GM18867 (cell line): ENCODE measurements around the gene MAP1LC3A.

Experiments
- ATAC-seq: cut with Tn5 transposase; IDR thresholded peaks from one replicate; pipeline ENCODE4 v1.9.1; 2021; ENCODE audit warnings: mild to moderate bottlenecking, moderate library complexity; ENCODE audit not compliant: unreplicated experiment

Gene MAP1LC3A

GRCh38 chr20:34574861-34575260 is 16.3 kb downstream of the MAP1LC3A start:
- ATAC-seq = no peak

DNA sequence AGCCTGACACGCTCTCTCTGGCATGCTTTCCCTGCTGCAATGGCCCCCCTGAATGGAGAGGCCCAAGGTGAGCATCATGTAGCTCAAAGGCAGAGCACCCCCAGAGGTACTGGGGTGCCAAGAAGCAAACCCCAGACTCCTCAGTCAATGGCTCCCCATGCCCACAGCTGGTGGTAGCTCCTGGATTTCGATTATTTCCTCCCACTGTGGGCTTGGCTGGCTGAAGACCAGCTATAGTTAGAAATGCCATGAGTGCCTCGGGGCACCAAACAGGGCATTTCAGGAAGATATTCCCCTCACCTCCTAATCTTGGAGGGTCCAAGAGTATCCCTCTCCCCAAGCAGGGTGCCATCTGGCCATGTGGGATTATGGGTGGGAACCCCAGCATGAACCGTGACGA is 16.8 kb downstream of the MAP1LC3A start:
- no peak for ATAC-seq

DNA sequence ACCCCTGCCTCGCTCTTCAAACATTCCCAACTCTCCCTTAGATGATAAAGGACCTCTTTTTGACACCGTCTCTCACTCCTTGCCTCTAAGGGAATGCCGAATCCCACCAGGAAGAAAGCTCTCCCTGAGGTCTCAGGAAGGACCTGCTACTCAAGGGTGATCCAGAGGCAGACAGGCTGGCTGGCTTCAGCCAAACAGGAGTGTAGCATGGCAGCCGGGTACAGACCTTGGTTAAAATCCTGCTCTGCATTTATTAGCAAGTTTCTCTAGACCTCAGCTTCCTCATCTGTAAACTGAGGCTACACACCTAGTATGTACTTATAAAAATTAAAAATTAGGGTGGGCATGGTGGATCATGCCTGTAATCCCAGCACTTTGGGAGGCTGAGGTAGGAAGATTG is 17.2 kb downstream of the MAP1LC3A start:
- ATAC-seq = no peak

DNA sequence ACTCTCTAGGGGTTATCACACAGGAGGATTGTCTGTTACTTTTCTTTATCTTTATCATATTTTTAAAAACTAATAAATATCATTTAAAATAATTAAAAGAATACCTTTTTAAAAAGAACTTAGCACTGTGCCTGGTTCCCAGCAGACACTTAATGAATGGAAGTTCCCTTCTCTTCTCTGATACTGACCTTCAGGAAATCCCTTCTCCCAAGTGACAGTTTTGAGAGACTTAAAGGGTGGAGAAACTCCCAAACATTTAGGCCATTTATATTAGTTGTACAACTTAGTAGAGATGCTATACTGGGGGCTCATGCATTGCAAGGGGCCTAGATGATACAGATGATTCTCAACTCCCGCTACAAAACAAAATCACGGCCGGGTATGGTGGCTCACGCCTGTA is 18.5 kb downstream of the MAP1LC3A start:
- no peak for ATAC-seq

- ATAC-seq = no peak
Observed at GRCh38 chr20:34578025-34578424, 19.5 kb downstream of the MAP1LC3A start.

DNA sequence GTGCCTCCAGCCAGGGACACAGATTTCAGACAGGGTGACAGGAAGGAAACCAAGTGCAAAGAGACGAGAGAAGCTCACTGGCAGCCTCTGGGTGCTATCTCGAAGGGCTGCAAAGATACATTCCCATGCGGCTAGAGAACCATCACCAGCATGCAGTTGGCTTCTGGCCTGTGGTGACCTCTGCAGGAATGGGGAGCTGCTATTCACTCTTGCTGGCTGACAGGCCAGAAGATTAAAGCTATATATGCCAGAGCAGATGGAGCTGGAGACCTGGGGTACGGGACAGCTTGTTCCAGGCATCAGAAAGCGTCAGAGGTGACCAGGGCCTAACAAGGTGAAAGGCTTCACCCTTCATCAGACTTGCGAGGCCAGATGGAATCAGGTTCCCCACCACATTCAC is 20.0 kb downstream of the MAP1LC3A start:
- no peak for ATAC-seq

DNA sequence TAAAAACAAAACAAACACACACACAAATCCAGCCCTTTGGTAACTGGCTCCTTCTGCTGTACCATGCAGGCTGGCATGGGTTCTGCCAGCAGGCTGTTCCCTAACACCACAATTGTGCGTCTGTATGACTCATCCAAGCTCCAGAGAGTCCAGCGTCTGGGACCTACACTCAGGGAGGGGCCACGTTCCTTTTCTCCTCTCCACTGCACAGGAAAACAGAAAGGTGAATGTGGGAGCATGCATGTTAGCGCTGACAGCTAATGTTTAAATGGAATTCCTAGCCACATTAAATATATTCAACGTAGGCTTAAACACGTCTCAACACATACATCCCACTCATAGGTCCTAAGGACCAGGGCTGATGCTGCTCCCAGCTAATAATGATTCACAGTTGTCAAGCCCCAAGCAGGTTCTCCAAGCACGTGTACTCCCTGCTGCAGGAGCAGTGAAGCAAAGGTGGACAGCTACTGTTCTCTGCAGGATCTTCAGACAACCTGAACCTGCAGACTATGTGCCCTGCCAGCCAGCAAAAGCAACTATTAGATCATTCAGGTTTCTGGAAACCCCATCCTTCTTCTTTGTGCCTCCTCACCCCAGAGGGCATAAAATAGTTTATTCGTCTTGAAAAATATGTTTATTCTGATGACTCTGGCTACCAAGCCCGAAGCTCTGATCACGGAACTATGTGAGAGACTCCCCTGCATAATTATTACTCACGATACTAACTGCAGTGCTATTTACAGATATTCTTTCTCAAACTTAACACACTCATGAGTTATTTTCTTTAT is 20.9 kb downstream of the MAP1LC3A start:
- no peak for ATAC-seq

DNA sequence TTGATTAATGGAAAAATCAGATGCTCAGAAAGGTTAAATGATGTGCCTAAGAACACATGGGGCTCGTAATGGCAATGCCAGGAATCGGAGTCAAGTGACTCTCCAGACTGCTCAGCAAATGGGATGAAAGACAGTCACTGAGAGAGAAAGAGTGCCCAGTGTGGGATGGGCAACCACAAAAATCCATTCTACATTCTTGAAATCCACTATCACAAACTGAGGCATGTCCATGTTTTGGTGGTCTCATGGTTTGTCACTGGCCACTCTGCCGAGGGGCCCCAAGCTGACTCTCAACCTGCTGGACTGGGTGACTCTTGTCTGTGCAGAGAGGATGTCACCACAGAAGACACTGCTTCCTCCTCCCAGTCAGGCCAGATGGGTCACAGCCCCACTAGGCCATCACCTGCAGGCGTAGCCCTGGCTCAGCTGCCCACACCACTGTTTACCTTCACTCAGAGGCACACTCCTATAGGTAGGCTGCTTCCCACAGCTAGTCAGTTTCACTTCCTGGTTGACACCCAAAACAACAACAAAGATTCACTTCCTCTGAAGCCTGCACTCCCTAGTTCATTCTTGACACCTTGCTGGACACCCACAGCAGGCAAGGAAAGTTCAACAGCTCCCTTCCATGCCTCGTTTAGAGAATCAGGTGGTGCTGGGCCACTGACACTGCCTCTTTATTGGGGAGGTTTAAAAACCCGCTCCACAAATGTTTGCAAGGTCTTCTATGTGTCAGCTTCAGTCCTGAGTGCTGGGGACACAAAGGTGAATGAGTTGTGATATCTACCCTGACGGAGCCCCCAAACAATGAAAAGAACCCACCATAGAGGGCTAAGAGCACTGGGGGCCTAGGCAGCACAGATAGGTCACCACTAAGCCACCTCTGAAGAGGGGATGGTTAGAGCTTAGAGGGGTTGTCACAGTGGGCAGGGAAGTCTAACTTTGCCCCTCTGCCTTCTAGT is 21.7 kb downstream of the MAP1LC3A start:
- ATAC-seq = peak; percentile 59

GRCh38 chr20:34581341-34582184 is 23.0 kb downstream of the MAP1LC3A start:
- no peak for ATAC-seq

DNA sequence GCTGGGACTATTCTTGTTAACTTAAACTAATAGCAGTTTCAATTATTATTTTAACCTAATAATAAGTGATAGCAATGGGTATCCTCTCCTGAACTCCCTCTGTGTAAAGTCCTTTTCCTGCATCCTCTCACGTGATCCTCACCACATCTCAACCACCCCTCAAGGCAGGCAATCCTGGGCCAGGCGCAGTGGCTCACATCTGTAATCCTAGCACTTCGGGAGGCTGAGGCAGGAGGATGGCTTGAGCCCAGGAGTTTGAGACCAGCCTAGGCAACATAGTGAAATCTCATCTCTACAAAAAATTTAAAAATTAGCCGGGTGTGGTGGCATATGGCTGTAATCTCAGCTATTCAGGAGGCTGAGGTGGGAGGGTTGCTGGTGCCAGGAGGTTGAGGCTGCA is 23.7 kb downstream of the MAP1LC3A start:
- ATAC-seq = no peak

- no peak for ATAC-seq
Observed at GRCh38 chr20:34582911-34583310, 24.4 kb downstream of the MAP1LC3A start.

DNA sequence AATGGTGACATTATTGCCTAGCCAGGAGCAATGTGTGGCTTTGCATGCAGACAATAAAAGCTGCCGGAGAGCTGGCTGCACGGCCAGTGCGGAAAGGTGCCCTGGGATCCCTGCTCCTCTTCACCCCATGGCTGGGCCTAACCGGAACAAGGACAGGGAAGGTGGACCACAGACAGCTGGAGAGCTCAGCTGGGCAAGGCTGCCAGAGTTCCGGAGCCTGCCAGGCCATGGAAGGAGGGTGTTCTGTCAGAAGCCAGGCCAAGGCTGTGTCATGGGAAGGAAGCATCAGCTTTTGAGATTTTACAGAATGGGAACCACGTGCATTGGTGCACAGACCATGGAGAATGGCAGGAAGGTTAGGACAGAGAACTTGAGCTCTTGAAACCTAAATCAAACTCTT is 25.0 kb downstream of the MAP1LC3A start:
- no peak for ATAC-seq

DNA sequence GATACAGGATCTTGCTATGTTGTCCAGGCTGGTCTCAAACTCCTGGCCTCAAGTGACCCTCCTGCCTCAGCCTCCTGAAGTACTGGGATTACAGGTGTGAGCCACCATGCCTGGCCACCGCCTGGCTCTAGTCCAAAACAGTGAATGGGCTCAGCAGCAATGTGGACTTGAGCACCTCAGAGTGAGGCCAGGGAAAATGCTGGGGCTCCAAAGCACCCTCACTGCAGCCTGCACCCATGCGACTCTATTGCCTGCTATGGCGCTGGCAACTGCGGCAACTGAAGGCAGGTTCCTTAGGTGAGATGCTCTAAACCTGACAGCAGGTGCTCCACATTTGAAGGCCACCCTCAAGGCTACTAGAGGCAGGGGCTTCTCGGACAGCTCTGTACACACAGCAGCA is 26.5 kb downstream of the MAP1LC3A start:
- no peak for ATAC-seq

GRCh38 chr20:34586488-34587163 is 28.1 kb downstream of the MAP1LC3A start:
- ATAC-seq = no peak

GRCh38 chr20:34595377-34596184 is 37.1 kb downstream of the MAP1LC3A start:
- no peak for ATAC-seq

DNA sequence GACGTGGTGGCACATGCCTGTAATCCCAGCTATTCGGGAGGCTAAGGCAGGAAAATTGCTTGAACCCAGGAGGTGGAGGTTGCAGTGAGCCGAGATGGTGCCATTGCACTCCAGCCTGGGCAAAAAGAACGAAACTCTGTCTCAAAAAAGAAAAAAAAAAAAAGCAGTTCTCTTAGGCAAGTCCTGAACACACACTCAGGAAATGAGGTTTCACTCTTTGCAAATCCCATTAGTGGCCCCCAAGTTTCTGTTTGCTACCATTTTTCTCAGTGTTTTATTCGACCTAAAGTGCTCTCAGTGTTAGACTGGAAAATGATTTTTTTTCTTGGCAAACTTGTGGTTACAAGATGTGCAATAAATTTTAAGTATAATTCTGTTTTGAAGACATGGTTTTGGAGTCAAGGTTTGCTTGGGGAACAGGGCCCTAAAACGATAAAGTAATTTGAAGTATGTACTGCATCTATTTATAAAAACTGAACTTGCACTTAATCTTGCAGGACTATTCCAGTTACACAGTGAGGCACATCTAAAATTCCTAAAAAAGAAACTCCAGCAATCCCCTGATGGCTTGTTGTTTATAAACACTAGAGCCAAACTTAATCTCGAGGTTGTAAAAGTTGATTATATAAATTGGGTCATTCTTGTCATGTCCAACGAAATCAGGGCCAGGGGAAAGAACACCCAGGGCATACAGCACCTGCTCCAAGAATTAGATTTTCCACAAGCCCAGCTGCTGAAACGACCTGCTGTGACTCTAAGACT is 42.6 kb downstream of the MAP1LC3A start:
- no peak for ATAC-seq

DNA sequence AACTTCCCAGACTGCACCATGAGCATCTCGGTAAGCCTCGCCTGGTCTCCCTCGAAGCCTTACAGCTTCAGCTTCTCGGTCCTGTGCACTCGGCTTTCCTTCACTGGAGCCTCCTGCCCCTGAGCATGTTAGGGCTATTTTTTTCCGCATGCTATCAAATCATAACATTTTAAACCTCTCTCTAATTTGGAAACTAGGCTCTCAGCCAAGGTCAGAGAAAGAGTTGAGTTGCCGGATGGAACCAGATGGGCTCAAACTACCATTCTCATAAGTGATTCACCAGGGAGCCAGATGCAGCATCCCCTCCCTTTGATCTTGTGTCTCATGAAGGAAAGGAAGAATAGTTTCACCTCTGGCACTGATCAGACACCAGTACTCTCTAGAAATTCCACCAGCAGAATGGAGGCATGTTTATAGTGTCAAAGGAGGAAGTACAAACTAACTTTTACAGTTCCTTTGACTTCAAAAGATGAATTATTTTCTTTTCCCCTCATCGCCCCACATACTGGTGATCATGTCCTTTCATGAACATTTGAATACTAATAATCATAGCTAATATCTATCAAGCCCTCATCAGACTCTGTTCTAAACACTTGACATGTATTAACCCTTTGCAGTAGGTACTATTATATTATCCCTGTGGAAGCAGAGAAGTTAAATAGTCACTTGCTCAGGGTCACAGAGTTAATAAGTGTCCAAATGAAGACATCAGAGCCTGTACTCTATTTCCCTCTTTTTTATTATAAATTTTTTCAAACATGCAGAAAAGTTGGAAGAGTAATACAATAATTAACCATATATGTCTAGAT is 46.7 kb downstream of the MAP1LC3A start:
- ATAC-seq = no peak

DNA sequence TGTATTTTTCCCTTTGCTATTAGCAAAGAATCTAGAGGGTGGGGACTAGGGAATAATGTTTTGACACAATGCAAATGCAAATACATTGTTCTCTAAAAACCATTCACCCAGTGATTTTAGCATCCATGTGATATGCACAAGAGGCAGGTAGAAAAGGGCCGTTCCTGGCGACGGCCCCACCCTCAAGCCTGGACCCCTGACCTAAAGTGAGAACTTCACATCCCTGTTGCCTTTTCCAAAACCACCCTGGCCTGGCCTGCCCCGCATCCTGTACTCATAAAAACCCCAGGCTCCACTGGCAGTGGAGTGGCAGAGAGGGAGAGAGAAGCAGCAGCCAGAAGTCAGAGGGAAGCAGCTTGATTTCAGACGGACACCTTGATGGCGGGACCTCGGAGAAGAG is 48.5 kb downstream of the MAP1LC3A start:
- ATAC-seq = no peak
